Pulmonary artery endothelial cell (primary cell): ENCODE data around the gene GATA1. TPM values are rescaled to one million over a fixed set of nuclear protein-coding genes. Genes with fewer than 3 reads are reported as not detected.
"Not testable (repeated sequence)": the region's sequence is repeated elsewhere in the genome, so short reads cannot be mapped to it uniquely, and the experiment has no call there.

Experiments
- DNase-seq: peaks from one replicate; pipeline ENCODE4 v3.0.0-alpha.2; 2011; ENCODE audit warnings: low read depth, low spot score
- total RNA-seq: library from RNA; depleted of rRNA; stranded (reverse); fragments of >200 nt; gene quantifications from 2 replicates; pipeline ENCODE4 v1.2.3, GENCODE V29; 2014

The GATA1 gene
- total RNA-seq, 1 donor from 2014 or later: not detected

DNA sequence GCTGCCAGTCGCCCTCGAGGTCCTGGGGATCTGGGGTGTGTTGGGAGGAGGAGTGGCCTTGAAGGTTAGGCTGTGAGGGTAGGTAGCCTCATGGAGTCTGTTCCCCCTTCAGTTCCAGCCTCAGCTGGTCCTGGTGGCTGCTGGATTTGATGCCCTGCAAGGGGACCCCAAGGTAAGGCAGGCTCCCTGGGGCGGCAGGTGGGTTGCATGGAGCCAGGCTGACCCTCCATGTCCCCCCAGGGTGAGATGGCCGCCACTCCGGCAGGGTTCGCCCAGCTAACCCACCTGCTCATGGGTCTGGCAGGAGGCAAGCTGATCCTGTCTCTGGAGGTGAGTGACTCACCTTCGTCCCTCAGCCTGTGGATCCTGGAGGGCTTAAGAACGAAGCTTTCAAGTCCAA, 28.3 kb downstream of the GATA1 start:
- no peak for DNase-seq

GRCh38 chrX:48815266-48815665, 28.9 kb downstream of the GATA1 start:
- no peak for DNase-seq

DNA sequence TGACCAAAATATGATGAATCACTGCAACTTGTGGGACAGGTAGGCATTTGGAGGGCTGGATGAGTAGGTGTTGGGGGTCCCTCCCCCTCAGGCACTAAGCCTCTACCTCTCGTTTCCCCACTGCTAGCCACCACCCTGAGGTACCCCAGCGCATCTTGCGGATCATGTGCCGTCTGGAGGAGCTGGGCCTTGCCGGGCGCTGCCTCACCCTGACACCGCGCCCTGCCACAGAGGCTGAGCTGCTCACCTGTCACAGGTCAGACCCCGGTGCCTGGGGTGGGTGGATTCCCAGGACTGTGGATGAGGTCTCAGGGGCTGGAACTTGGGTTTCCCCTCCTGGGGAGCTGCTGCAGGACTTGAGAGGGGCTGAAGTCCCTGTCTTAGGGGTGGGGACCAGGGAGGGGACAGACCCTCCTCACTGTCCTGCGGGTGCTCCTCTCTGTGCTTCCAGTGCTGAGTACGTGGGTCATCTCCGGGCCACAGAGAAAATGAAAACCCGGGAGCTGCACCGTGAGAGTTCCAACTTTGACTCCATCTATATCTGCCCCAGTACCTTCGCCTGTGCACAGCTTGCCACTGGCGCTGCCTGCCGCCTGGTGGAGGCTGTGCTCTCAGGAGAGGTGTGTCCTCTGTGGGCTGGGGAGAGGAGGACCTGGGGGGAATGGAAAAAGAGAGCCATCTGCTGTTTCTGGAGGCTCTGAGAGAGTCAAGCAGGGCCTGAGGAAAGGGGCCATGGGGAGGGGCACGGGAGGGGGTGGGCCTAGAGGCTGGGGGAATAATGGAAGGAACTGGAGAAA, 29.8 kb downstream of the GATA1 start:
- no peak for DNase-seq

DNA sequence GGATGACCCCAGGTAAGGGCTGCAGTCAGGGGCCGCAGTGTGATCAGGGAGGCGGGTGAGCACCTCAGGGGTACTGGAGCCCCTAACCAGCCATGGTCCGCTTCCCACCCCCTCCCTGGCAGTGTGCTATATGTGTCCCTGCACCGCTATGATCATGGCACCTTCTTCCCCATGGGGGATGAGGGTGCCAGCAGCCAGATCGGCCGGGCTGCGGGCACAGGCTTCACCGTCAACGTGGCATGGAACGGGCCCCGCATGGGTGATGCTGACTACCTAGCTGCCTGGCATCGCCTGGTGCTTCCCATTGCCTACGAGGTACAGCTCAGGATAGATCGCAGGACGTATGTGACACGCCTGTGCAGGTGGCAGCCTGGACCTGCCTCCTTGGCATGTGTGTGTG, 31.7 kb downstream of the GATA1 start:
- DNase-seq: no peak

GRCh38 chrX:48818866-48819265, 32.5 kb downstream of the GATA1 start:
- no peak for DNase-seq

- not testable (repeated sequence) for DNase-seq
These were observed 33.0 kb downstream of the GATA1 start for GRCh38 chrX:48819394-48819793.

GRCh38 chrX:48823053-48823452, 36.7 kb downstream of the GATA1 start:
- DNase-seq: no peak

DNA sequence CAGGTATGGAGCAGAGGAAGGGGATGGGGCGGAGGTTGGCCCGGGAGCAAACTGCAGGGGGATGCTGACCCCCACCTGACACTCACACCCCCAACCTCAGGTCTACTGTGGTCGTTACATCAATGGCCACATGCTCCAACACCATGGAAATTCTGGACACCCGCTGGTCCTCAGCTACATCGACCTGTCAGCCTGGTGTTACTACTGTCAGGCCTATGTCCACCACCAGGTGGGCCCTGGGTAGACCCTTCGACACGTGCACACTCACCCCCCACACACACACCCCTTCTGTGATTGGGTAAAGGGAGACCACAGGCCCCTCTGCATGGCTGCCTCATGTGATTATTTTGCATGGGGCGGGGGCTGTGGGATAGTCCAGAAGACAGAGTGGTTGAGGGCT, 37.7 kb downstream of the GATA1 start:
- no peak for DNase-seq

DNA sequence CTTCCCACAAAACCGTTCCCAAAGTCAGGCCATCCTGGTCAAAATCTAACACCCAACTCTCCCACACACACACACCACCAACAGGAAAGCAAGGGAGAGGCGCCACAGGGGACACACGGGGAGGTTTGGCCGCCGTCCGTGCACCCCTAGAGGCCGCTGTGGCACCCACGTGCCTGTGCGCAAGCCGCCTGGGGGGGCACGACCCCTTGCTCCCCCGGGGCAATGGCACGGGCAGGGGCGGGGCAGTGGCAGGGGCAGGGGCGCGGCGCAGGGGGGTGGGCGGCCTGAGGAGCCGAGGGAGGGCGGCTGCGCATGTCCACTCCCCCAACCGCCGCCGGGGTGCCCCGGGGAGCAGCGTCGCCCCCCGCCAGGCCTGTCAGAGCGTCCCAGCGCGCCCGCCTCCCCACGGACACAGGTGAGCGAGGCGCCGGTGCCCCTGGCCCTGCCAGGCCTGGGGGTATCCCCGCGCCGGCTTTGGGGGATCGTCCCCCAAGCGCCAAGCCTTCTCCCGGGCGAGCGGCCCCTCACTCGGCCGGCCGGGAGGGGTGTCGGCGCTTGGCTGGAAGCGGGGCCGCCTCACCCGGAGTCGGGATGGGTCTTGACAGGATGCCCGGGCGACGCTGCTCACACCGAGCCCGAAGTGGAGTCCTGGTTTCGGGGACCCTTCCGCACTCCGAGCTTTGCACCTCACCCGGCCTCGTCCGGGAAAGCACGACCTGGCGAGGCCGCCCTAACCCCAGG, 39.9 kb downstream of the GATA1 start, which contains the start of gene ERAS:
ERAS (plus strand) TSS at position 379 of the 741 bp plus-strand sequence. CDS start 2,611 bp downstream, outside the sequence.
- DNase-seq: no peak

GRCh38 chrX:48826876-48827653, 40.7 kb downstream of the GATA1 start:
- DNase-seq: no peak

DNA sequence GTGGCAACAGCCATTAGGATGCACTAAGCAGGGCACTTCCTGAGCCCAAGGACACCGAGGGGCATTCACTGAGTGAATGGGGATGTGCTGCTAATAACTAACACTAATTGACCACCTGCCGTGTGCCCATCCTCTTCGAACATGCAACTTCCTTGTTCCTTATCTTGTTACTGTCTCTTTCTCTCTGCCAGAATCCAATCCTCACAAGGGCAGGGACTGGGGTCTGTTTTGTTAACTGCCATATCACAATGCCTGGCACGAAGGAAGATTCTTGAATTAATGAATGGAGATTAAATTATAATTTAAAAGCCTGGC, 41.2 kb downstream of the GATA1 start:
- no peak for DNase-seq

DNA sequence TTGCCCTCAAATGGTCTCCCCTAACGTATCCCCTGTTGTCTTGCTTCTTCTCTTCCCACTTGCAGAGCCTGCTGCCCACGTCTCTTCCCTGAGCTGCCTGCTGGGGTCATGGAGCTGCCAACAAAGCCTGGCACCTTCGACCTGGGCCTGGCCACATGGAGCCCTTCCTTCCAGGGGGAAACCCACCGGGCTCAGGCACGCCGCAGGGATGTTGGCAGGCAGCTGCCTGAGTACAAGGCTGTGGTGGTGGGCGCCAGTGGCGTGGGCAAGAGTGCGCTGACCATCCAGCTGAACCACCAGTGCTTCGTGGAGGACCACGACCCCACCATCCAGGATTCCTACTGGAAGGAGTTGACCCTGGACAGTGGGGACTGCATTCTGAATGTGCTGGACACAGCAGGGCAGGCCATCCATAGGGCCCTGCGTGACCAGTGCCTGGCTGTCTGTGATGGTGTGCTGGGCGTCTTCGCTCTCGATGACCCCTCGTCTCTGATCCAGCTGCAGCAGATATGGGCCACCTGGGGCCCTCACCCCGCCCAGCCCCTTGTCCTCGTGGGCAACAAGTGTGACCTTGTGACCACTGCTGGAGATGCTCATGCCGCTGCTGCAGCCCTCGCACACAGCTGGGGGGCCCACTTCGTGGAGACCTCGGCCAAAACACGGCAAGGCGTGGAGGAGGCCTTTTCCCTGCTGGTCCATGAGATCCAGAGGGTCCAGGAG, 42.8 kb downstream of the GATA1 start:
- DNase-seq: no peak

GRCh38 chrX:48831136-48831908, 44.9 kb downstream of the GATA1 start:
- no peak for DNase-seq

DNA sequence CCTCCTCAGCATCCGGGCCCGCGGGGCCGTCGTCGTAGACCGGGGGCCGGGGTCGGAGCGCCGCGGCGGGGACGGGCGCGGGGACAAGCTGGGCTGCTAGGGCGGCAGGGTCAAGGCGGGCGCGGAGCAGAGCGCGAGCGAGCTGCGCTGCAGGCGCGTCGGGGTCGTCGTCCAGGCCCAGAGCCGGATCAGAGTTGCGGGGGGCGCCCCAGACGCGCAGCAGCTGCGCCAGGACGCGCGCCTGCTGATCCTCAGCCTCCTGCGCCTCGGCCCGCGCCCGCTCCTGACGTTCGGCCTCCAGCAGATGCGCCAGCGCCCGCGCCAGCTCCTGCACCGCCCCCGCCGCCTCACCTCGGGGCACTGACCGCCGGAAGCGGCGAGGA, 45.5 kb downstream of the GATA1 start:
- DNase-seq: no peak

DNA sequence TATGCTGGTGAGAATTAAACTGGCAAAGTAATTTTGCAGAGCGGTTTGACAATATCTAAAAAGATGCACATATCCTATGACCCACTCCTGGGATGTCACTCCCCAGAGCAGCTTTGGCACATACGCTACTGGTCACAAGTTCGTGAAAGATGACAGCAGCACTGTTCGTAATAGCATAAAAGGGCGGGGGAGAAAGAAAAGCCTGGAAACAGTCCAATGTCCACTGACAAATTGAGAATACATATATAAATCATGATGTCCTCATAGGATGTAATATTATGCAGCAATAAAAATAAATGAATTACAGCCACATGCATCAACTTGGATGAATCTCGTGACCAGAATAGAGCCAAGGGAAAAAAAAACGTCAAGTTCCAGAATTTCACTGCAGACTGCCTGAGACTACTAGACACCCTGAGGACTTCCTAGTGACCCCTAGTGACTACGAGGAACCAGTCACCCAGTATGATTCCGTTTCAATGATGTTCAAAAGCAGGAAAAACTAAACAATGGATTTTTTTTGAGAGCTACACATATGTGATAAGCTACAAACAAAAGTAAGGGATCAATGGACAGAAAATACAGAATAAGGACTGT, 47.2 kb downstream of the GATA1 start:
- no peak for DNase-seq

DNA sequence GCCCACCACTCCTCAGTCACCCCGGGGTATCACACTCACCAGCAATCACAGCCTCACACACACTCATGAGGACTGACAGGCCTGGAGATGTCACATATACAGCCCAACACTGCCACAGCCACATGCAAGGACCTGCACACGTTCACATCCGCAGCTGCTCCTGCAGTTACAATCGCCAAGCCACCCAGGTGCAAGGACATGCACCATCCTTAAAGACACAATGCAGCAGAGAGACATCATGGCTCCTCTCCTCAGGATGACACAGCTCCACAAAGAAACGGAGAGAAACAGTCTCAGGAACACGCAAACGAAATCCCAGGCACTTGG, 48.0 kb downstream of the GATA1 start:
- no peak for DNase-seq

- DNase-seq: no peak
These were observed 49.3 kb downstream of the GATA1 start, which contains the start of gene PCSK1N for GRCh38 chrX:48835524-48836329. PCSK1N (minus strand) TSS chrX:48835610; CDS start chrX:48835532, 78 bp downstream.

DNA sequence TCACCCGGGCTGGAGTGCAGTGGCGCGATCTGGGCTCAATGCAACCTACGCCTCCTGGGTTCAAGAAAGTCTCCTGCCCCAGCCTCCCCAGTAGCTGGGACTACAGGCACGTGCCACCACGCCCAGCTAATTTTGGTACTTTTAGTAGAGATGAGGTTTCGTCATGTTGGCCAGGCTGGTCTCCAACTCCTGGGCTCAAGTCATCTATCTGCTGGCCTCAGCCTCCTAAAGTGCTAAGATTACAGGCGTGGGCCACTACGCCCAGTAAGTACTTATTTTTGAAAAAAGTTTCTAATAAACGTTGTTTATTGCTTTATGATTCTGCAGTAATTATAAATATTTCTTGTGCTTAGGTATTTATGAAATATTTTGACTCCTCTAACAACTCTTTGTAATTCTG, 53.3 kb downstream of the GATA1 start:
- DNase-seq: no peak
